Islet of Langerhans (tissue), 1 donor: Measurements from ENCODE around the gene VAV2.

Experiments used
- FAIRE-seq: peaks from one replicate; lab custom pipeline; 2011; peaks lifted over from hg19 to GRCh38; lab: Jason Lieb, UNC

The VAV2 gene

GRCh38 chr9:133812941-133813748 lies 179.0 kb downstream of the VAV2 start:
- no peak for FAIRE-seq

GRCh38 chr9:133812077-133812868 lies 179.9 kb downstream of the VAV2 start:
- FAIRE-seq, result no peak

GRCh38 chr9:133811471-133811870 lies 180.7 kb downstream of the VAV2 start:
- no peak for FAIRE-seq

GRCh38 chr9:133810556-133811195 lies 181.4 kb downstream of the VAV2 start:
- no peak for FAIRE-seq

- no peak for FAIRE-seq
Measured at GRCh38 chr9:133809335-133809734, 182.8 kb downstream of the VAV2 start.

- FAIRE-seq, result no peak
Measured at GRCh38 chr9:133807818-133808217, 184.3 kb downstream of the VAV2 start.

GRCh38 chr9:133807037-133807436 lies 185.1 kb downstream of the VAV2 start:
- no peak for FAIRE-seq

- FAIRE-seq, result no peak
Measured at GRCh38 chr9:133806623-133807010, 185.5 kb downstream of the VAV2 start.

GRCh38 chr9:133805876-133806622 lies 186.1 kb downstream of the VAV2 start:
- FAIRE-seq, result no peak

GRCh38 chr9:133804199-133804598 lies 187.9 kb downstream of the VAV2 start:
- FAIRE-seq, result no peak

- no peak for FAIRE-seq
Measured at GRCh38 chr9:133803745-133804144, 188.4 kb downstream of the VAV2 start.

GRCh38 chr9:133803028-133803585 lies 189.0 kb downstream of the VAV2 start:
- no peak for FAIRE-seq

- FAIRE-seq, result no peak
Measured at GRCh38 chr9:133801739-133802138, 190.4 kb downstream of the VAV2 start.

GRCh38 chr9:133800266-133800665 lies 191.9 kb downstream of the VAV2 start:
- no peak for FAIRE-seq

- FAIRE-seq, result no peak
Measured at GRCh38 chr9:133799716-133800115, 192.4 kb downstream of the VAV2 start.

- FAIRE-seq, result no peak
Measured at GRCh38 chr9:133799106-133799505, 193.0 kb downstream of the VAV2 start.

- FAIRE-seq, result no peak
Measured at GRCh38 chr9:133798160-133798559, 194.0 kb downstream of the VAV2 start.

- no peak for FAIRE-seq
Measured at GRCh38 chr9:133797406-133798105, 194.6 kb downstream of the VAV2 start.

GRCh38 chr9:133796562-133796961 lies 195.6 kb downstream of the VAV2 start:
- no peak for FAIRE-seq

GRCh38 chr9:133795049-133795448 lies 197.1 kb downstream of the VAV2 start:
- no peak for FAIRE-seq

- no peak for FAIRE-seq
Measured at GRCh38 chr9:133794016-133794760, 197.9 kb downstream of the VAV2 start.
